Renal cortical epithelial cell (primary cell): ENCODE data around the gene GALNT2. TPM values are rescaled to one million over a fixed set of nuclear protein-coding genes. Genes with fewer than 3 reads are reported as not detected.
A peak's percentile ranks its signal among the peaks of the same experiment; 100 is the strongest.

Experiments
- DNase-seq: peaks from one replicate; pipeline ENCODE4 v3.0.0-alpha.2; 2011; ENCODE audit warnings: low read depth
- total RNA-seq: library from RNA; depleted of rRNA; stranded (reverse); fragments of >200 nt; gene quantifications from 2 replicates; pipeline ENCODE4 v1.2.3, GENCODE V29; 2014

Gene GALNT2
- total RNA-seq, 1 donor from 2014 or later = 119 TPM

- DNase-seq = no peak
Observed at GRCh38 chr1:230210326-230210980, 143.4 kb downstream of the GALNT2 start.

DNA sequence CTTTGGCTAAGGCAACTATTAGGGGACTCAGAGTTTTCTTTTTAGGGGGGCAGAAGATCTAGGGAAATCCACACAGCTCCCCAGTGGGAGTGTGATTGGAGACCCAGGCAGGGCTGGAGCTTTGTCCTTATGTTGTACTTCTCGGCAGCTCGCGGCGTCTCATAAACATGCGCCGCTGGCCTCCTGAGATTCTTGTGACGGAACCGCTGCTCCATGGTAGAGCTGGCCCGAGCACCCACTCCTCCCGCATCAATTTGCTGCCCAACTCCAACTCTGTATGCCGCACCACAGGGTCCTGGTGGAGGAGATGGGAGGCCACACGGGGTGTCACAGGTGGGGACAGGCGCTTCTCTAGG is 143.9 kb downstream of the GALNT2 start:
- DNase-seq = no peak

DNA sequence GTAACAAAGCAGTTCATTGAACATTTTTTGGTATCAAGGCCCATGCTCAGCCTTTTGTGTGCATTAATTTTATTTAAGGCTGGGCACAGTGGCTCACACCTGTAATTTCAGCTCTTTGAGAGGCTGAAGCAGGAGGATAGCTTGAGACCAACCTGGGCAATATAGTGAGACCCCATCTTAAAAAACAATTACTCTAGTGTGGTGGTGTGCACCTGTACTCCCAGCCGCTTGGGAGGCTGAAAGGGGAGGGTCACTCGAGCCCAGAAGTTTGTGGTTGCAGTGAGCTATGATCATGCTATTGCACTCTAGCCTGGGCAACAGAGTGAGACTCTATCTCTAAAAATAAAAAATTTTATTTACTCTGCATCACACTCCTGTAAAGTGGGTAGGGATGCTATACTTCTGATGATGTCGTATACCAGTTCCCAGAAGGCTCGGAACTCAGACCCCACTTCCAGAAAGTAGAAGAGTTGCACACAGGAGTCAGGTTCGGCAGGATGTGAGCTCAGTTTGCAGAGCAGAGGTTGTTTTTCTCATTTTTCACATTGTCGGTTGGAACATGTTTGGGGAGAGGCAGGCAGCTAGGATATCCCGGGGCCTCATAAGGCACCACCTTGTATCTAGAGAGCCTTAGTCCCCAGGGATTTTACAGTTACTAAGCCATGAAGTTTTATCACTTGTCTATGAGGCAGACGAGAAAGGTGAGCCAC is 144.6 kb downstream of the GALNT2 start:
- no peak for DNase-seq

DNA sequence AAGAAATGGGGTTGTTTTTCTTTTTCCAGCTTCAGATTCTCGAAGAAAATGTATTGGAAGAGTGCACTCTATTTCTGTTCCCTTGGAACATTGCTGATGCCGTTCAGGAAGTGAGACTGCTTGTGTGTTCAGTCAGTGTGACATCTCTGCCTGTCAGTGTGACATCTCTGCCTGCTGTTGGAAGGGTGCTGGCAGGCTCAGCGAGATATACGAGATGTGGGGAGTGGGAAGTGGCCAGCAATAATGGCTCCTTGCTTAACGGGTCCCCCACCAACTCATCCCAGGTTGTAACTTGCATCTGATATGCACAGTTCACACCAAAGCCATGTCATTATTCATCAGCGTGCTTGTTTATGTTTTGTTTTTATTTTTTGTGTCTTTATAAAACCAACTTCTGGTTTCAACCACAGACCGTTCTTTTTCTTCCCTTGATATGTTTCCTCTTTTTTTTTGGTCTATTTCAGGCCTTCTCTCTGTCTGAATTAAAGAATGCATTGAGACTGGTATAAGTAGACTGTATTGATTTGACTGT is 145.4 kb downstream of the GALNT2 start:
- no peak for DNase-seq

DNA sequence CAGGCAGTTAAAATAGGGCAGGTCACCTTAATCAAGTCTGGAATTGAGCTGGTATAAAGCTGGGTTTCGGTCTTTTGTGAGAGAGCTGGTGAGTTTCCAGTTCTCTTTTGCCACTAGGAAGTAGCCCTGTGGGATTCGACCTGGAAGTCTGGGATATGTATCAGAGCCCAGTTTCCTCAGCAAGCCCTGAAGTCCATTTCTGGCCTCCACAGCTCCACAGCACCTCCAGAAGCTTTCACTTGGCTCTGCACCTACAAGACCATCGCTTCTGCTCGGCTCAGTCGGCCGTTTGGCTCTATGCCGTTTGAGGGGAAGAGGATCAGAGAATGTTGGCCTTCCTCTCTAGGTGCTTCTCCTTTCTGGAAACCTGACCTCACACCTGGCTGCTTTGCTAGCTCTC is 148.0 kb downstream of the GALNT2 start:
- DNase-seq = peak; percentile 67

- DNase-seq = no peak
Observed at GRCh38 chr1:230215529-230215928, 148.5 kb downstream of the GALNT2 start.

DNA sequence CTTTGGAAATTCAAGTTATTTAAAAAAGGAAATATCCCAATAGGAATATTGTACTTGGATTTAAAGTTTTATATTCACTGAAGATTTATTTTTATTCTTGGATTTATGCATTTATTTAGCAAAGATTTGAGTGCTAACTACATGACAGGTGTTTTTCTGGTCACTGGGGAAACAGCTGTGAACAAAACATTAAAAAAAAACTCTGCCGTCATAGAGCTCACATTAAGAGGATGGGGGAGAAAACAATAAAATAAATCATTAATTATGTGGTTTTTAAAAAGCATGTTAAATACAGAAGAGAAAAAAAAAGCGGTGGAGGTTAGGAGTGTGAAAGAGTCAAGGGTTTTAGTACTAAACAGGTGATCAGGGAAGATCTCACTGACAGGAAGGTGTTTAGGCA is 149.9 kb downstream of the GALNT2 start:
- no peak for DNase-seq

- no peak for DNase-seq
Observed at GRCh38 chr1:230218667-230219066, 151.6 kb downstream of the GALNT2 start.

DNA sequence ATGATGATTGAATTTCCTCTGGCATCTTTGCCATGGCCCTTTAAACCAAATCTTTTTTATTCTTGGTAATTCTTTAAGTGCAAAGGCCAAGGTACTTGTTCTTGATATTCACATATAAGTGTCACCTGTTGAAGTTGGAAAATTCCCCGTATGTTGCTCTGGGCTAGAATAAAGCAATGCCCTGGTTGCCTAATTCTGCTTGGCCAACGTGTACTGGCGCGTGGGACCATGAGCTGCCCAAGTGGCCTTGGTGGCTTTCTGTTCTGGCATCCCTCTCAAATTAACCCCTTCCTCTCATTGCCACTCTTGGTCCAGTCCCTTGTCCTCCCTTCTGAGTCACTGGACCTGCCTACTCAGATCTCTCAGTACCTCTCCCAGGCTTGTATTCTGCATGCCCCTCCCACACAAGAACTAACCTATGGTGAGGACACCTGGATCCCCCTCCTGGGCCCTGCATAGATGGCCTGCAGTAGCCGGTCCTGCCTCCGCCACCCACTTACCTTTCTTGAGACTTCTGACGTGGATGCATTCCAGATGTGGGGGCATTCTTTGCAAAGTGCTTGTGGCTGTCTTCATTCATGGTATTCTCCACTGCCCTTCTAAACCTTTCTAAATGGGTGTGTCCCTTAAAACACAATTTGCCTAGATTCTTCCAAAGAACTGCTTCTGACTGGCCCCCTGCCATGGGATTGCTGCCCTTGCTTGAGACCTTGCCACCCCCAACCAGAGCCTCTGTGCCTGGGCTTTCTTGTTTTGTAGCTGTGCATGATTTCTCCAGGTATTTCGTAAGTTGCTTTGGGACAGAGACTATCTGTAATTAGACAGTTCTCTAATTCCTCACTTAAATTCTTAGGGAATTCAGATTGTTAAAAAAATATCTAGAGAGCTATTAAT is 152.4 kb downstream of the GALNT2 start:
- no peak for DNase-seq

- no peak for DNase-seq
Observed at GRCh38 chr1:230220478-230220877, 153.4 kb downstream of the GALNT2 start.

- no peak for DNase-seq
Observed at GRCh38 chr1:230220907-230221306, 153.9 kb downstream of the GALNT2 start.

DNA sequence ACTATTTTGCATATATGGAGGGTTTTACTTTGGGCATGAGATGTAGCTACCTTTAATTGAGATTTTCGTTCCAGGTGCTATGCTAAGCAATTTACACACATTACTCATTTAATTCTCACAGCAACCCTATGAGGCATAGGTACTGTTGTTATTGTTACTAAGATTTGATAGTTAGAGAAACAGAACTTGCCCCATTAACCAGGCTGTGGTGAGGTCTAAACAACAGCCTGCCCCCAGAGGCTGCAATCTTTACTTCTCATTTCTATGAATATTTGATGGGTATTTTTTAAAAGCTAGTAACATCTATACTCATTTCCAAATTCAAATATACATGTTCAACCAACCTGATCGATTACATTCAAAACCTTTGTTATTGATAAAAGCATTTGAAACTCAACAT is 155.6 kb downstream of the GALNT2 start:
- no peak for DNase-seq

DNA sequence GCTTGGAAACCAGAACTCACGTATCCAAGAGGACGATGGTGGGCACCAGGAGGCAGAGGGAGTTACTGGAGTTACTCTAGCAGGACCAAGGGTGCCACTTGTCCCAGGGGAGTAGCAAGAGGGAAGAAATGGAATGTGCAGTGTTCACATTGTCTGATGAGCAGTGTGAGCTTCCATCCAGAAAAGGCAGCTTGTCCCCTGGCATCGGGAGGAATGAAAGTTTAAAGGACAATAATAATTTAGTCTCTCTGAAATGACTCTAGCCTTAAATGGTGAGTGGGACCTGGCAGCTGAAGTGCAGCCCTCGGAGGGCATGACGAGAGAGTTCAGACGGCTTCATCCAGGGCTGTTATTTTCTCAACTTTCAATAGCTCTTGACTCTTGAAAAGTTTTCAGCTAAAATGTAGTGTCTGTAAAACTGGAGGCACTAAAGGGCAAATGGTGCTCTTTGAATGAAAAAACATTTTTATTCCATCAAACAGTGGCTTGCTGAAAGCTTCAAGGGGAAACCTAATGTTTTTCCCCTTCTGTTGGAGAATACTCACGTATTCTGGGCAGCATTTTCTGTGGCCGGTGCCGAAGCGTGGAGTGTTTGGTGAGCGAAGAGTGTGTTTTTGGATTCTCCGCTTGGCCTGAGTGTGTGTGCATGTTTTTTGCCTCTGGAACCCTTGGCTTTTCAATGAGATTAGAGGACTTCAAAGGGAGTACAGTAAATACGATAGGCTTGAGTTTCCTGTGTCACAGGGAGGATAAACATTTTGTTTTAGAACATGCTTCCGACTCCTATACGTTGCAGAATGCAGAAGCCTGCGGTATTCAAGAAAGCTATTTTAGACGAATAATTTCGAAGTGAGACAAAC is 157.3 kb downstream of the GALNT2 start:
- DNase-seq = no peak

GRCh38 chr1:230226007-230226800 is 159.2 kb downstream of the GALNT2 start:
- DNase-seq = no peak

DNA sequence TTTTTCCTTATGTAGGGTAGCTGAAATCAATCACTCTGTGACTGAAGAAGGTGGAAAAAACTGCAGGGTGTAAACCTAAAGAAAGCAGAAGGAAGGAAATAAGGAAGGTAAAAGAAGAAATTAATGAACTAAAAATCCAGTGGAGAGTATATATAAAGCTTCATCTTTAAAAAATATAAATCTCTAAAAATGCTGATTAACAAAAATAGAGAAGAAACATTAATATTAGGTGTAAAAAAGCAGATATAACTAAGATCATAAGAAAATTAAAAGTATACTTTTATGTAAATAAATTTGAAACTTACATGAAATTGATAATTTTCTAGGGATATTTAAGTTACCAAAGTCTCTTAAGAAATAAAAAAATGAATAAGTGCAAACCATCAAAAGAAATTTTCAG is 159.8 kb downstream of the GALNT2 start:
- no peak for DNase-seq

DNA sequence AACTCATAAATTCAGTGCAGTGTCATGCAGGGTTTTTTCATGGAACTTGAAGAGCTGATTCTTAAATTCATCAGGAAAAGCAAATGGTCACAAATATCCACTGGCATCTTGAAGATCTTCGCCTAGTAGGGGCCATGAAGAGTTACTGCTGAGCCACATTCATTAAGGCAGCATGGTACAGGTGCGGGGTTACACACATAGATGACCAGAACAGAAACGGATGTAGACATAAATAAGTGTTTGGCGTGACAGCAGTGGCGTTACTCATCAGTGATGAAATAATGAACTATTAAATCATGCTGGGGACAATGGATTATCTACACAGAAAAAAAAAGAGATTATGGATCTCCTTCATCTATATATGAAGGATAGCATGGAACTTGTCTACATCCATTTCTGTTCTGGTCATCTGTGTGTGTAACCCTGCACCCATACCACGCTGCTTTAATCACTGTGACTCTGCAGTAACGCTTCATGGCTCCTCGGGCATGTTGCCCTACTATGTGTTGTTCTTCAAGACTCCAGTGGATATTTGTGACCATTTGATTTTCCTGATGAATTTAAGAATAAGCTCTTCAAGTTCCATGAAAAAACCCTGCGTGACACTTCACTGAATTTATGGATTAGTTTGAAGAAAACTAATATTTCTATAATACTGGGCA is 161.3 kb downstream of the GALNT2 start:
- no peak for DNase-seq

- no peak for DNase-seq
Observed at GRCh38 chr1:230230273-230230672, 163.2 kb downstream of the GALNT2 start.

GRCh38 chr1:230230948-230231773 is 164.1 kb downstream of the GALNT2 start:
- DNase-seq = peak; percentile 12

GRCh38 chr1:230231774-230232145 is 164.7 kb downstream of the GALNT2 start:
- peak; percentile 50 for DNase-seq
